Right ventricle myocardium superior (tissue), 1 donor: ENCODE measurements around the gene OR4K13. TPM values are rescaled to one million over a fixed set of nuclear protein-coding genes. Genes with fewer than 3 reads are reported as not detected.

Source experiments
- ATAC-seq: fragments of 200-7000 bp; cut with Tn5 transposase; one replicate; pipeline ENCODE4 v1.9.1; 2020; ENCODE audit warnings: mild to moderate bottlenecking; ENCODE audit not compliant: poor library complexity
- DNase-seq: peaks from one replicate; pipeline ENCODE4 v3.0.0-alpha.2; 2020
- intact Hi-C: fragments of 100-400 bp; cut with DNase I; formaldehyde crosslinking; loops from one replicate; pipeline ENCODE4 v1.11.2; 2022
- long read RNA-seq: library from polyadenylated mRNA; unstranded; transcript quantifications from one replicate; pipeline ENCODE4 v2.0.0, GENCODE V29; 2021
- total RNA-seq: library from RNA; stranded (reverse); fragmentation: NEBNext Ultra II Directional; extraction: Animal tissue kit (Norgen Biotek cat#: 25700); gene quantifications from one replicate; pipeline ENCODE4 v1.2.1, GENCODE V29; 2021
- donor health status: DM: no; HTN: yes; CAD: no; lungs with severe emphysema.

OR4K13 gene, protein sequence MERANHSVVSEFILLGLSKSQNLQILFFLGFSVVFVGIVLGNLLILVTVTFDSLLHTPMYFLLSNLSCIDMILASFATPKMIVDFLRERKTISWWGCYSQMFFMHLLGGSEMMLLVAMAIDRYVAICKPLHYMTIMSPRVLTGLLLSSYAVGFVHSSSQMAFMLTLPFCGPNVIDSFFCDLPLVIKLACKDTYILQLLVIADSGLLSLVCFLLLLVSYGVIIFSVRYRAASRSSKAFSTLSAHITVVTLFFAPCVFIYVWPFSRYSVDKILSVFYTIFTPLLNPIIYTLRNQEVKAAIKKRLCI
- total RNA-seq, result not detected
- long read RNA-seq, result 0 reads

DNA sequence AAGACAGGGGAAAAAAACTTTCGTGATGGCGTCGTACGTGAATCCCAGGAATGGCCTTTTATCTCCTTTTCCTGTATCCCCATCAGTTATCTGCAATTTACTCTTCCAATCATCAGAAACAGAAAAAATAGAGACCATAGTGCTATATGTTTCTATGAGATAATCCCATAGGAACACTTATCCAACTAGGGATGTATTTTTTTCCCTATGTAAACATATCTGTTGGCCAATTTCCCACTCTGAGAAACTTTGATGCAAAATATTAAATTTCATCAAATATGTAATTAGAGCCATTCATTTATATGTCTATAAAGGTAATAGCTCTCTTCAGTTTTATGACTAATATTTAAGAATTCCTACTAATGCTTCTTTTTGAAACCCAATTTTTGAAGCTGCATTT, at the start of gene OR4K13:
TSS of gene OR4K13 (minus strand) at position 101 of the 400 bp plus-strand sequence. CDS start 1,280 bp downstream, outside the sequence.
- ATAC-seq (no peak), DNase-seq (no peak)
- intact Hi-C loops, result no loop called here

GRCh38 chr14:20059745-20060144, 23.9 kb upstream of the OR4K13 start, which contains the start of gene OR4L1:
Gene OR4L1 (plus strand): TSS chr14:20060045. CDS start chr14:20060045, 0 bp downstream.
- intact Hi-C loops, result no loop called here
- ATAC-seq, result no peak

GRCh38 chr14:20048202-20048601, 12.4 kb upstream of the OR4K13 start:
- intact Hi-C loops, result no loop called here
- ATAC-seq (no peak), DNase-seq (no peak)

More at GRCh38 chr14:20059745-20060144, 23.9 kb upstream of the OR4K13 start, which contains the start of gene OR4L1:
- no peak for DNase-seq

- no peak for ATAC-seq
Measured at GRCh38 chr14:20044243-20044642, 8.4 kb upstream of the OR4K13 start.

GRCh38 chr14:20035449-20035848, 389 bp downstream of the OR4K13 start:
- DNase-seq (no peak), ATAC-seq (no peak)
- intact Hi-C loops, result no loop called here

More at GRCh38 chr14:20044243-20044642, 8.4 kb upstream of the OR4K13 start:
- intact Hi-C loops, result no loop called here
- DNase-seq, result no peak

DNA sequence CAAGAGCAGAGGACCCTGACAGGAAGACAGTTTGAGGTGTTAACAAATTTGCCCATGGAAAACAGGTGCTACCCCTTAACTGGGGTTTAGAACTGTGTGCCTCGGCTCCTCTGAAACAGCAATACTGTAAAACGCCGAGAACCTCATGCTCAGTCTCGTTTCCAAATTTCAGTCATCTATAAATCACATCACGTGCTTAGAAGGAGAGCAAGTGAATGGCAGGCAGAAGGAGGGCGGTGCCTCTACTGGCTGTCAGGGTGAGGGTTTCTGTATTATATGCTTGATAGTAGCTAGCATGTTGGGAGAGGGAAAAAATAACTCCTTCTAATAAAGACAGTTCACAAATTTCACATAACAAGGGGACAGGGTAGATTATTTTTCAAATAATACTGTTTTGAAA, 4.8 kb downstream of the OR4K13 start:
- intact Hi-C loops, result no loop called here
- DNase-seq (no peak), ATAC-seq (no peak)

DNA sequence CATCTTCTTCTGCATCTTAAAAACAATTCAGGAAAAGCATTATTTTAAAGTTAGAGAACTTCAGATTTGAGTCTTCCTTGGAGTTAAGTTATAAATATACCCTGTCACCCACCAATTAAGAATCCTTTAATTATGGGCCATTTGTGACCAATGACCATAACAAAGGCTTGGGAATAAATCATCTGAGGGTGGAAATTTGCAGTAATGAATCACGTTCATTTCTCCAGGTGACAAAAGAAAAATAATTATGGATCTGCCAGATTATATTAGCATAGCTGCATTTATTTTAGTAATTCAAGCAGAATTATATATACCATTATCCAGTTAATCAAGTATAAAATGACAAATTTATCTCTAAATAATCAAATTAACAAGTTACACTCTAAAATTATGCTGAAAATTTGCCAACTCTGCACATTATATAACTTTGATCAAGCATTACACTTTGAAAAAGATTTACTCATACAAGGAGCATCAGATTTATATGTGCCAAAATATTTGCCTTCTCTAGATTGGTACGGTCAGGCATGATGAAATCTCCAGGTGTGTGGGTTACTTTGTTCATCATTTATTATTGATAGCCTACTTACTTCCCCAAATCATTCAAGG, 16.5 kb downstream of the OR4K13 start, which contains the start of gene OR4K14:
TSS of gene OR4K14 (minus strand) at position 51 of the 609 bp plus-strand sequence. CDS start 4,114 bp downstream, outside the sequence.
- no peak for ATAC-seq
- intact Hi-C loops, result no loop called here
- no peak for DNase-seq

- intact Hi-C loops, result no loop called here
- DNase-seq (no peak), ATAC-seq (no peak)
Measured at GRCh38 chr14:20008156-20008555, 27.7 kb downstream of the OR4K13 start.

- DNase-seq (no peak), ATAC-seq (no peak)
- intact Hi-C loops, result no loop called here
Measured at GRCh38 chr14:20002319-20002718, 33.5 kb downstream of the OR4K13 start.

- ATAC-seq, result no peak
- no peak for DNase-seq
- intact Hi-C loops, result no loop called here
Measured at GRCh38 chr14:20001863-20002262, 34.0 kb downstream of the OR4K13 start, which contains the start of gene OR4Q2. Gene OR4Q2 (plus strand): TSS chr14:20002163.

DNA sequence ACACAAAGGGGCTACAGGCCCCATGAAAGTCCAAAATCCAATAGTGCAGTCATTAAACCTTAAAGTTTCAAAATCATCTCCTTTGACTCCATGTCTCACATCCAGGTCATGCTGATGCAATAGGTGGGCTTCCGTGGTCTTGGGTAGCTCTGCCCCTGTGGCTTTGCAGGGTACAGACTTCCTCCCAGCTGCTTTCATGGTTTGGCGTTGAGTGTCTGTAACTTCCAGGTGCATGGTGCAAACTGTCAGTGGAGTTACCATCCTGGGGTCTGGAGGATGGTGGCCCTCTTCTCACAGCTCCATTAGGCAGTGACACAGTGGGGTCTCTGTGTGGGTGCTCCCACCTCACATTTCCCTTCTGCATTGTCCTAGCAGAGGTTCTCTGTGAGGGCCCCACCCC, 42.4 kb downstream of the OR4K13 start:
- ATAC-seq (no peak), DNase-seq (no peak)
- intact Hi-C loops, result no loop called here

Other genes with a start within 250 kb of the OR4K13 start
- not detected for gene OR4N2, start 232.3 kb downstream of the OR4K13 start, total RNA-seq
- not detected for gene OR4K2, start 160.9 kb downstream of the OR4K13 start, total RNA-seq
- gene OR4K5, start 115.4 kb downstream of the OR4K13 start, total RNA-seq, result not detected
- gene OR4K1, start 105.1 kb downstream of the OR4K13 start, total RNA-seq, result not detected
- gene OR4K15, start 60.4 kb downstream of the OR4K13 start, total RNA-seq, result not detected
- gene OR4Q2, start 33.9 kb downstream of the OR4K13 start, total RNA-seq, result not detected
- gene OR4K14, start 16.7 kb downstream of the OR4K13 start, total RNA-seq, result not detected
- not detected for gene OR4L1, start 24.0 kb upstream of the OR4K13 start, total RNA-seq
- not detected for gene OR4K17, start 74.7 kb upstream of the OR4K13 start, total RNA-seq
- gene OR4N5, start 102.8 kb upstream of the OR4K13 start, total RNA-seq, result not detected
- gene OR11G2, start 154.9 kb upstream of the OR4K13 start, total RNA-seq, result not detected
- not detected for gene OR11H6, start 187.7 kb upstream of the OR4K13 start, total RNA-seq
- not detected for gene OR11H7, start 192.9 kb upstream of the OR4K13 start, total RNA-seq
- gene OR11H4, start 203.2 kb upstream of the OR4K13 start, total RNA-seq, result not detected